ENCODE data around the gene PLXNA4.

The PLXNA4 gene

DNA sequence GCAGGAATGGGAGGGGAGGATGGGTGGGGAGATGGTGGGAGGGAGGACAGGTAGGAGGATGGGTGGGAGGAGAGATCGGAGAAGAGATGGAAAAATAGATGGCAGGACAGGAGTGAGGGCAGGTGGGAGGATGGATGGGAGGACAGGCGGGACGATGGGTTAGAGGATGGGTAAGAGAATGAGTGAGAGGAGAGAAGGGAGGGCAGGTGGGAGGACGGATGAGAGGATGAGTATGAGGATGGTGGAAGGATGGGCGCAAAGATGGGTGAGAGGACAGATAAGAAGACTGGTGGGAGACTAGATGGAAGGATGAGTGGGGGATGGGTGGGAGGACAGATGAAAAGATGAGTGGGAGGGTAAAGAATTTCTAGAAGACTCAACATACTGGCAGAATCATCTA lies 438.6 kb downstream of the PLXNA4 start:
- CTCF ChIA-PET: no interaction called here
- POLR2A ChIA-PET (ENCODE audit: low non-redundant PET): no interaction called here
- no peak overlapping the region for H3K27ac ChIP-seq
- TF ChIP-seq, protein P1, sequence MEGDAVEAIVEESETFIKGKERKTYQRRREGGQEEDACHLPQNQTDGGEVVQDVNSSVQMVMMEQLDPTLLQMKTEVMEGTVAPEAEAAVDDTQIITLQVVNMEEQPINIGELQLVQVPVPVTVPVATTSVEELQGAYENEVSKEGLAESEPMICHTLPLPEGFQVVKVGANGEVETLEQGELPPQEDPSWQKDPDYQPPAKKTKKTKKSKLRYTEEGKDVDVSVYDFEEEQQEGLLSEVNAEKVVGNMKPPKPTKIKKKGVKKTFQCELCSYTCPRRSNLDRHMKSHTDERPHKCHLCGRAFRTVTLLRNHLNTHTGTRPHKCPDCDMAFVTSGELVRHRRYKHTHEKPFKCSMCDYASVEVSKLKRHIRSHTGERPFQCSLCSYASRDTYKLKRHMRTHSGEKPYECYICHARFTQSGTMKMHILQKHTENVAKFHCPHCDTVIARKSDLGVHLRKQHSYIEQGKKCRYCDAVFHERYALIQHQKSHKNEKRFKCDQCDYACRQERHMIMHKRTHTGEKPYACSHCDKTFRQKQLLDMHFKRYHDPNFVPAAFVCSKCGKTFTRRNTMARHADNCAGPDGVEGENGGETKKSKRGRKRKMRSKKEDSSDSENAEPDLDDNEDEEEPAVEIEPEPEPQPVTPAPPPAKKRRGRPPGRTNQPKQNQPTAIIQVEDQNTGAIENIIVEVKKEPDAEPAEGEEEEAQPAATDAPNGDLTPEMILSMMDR (conservative IDR thresholded peaks at IDR 0.05; ENCODE audit: low read depth): no peak
- no peak for DNase-seq (ENCODE audit: low spot score)

- TF ChIP-seq, protein P1 (conservative IDR thresholded peaks at IDR 0.05; ENCODE audit: low read depth): no peak
- CTCF ChIA-PET: interaction anchor here (1.0 kb wide), 1 partner anchor 9 kb away, joined by 3 read pairs; no protein-coding TSS in a partner anchor
- POLR2A ChIA-PET (ENCODE audit: low non-redundant PET): no interaction called here
- no peak overlapping the region for H3K27ac ChIP-seq
- no peak for DNase-seq (ENCODE audit: low spot score)
These were observed 440.4 kb downstream of the PLXNA4 start for GRCh38 chr7:132135746-132136385.

DNA sequence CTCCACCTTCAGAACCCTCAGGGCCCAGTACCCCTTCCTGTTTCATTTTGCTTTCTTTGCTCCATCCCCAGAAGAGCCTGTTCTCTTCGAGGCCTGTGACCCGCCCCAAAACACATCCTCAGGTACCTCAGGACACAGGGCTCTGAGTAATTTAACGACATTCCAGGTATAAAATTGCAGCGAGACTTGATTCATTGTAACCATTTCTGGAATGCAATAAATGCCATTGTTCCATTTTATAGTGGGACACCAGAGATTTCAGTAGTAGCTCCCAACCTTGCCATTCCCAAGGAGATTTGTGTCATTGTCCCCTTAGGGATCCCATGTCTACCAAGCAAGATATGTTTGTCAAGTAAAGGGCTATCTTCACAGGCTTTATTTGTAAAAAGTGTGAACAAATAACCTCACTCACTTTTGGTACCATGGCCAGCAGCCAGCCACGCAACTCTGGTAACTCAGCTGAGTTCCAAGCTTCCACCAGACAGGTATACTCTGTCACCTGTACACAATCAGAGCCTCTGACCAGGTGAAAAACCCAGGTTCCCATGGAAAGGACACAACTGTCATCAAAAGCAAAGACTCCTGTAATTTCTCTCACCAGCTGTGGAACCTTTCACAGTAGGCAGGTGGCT lies 441.3 kb downstream of the PLXNA4 start:
- DNase-seq (ENCODE audit: low spot score): no peak
- POLR2A ChIA-PET (ENCODE audit: low non-redundant PET): no interaction called here
- no peak overlapping the region for H3K27ac ChIP-seq
- CTCF ChIA-PET: interaction anchor here (1.0 kb wide), 1 partner anchor 10 kb away, joined by 3 read pairs; no protein-coding TSS in a partner anchor
- TF ChIP-seq, protein P1 (conservative IDR thresholded peaks at IDR 0.05; ENCODE audit: low read depth): no peak

DNA sequence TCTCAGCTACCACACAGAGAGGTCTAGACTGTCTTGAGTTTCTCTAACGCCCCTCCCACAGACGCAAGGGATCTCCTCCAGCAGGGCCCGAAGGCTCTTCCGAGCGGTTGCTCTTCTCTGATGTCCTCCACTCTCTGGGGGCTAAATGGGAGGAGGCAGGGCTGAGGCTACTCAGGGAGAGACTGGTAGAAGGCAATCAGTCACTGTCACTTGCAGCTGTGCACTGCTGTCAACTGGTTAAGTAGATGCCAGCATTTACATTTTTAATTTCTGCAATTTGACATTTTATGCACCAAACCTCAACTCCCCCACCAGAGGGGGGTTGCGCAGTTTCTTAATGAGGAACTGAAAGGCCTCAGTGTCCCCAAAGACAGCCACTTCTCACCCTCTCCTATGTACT lies 442.8 kb downstream of the PLXNA4 start:
- CTCF ChIA-PET: no interaction called here
- TF ChIP-seq, protein P1 (conservative IDR thresholded peaks at IDR 0.05; ENCODE audit: low read depth): no peak
- POLR2A ChIA-PET (ENCODE audit: low non-redundant PET): no interaction called here
- DNase-seq (ENCODE audit: low spot score): no peak
- H3K27ac ChIP-seq: no peak overlapping the region

GRCh38 chr7:132131196-132131595 lies 445.1 kb downstream of the PLXNA4 start:
- CTCF ChIA-PET: interaction anchor here (0.7 to 1.6 kb wide), 2 partner anchors 14 to 48 kb away, joined by 3 to 6 read pairs; no protein-coding TSS in a partner anchor
- TF ChIP-seq, protein P1 (conservative IDR thresholded peaks at IDR 0.05; ENCODE audit: low read depth): no peak
- POLR2A ChIA-PET (ENCODE audit: low non-redundant PET): no interaction called here
- no peak overlapping the region for H3K27ac ChIP-seq
- DNase-seq (ENCODE audit: low spot score): no peak

DNA sequence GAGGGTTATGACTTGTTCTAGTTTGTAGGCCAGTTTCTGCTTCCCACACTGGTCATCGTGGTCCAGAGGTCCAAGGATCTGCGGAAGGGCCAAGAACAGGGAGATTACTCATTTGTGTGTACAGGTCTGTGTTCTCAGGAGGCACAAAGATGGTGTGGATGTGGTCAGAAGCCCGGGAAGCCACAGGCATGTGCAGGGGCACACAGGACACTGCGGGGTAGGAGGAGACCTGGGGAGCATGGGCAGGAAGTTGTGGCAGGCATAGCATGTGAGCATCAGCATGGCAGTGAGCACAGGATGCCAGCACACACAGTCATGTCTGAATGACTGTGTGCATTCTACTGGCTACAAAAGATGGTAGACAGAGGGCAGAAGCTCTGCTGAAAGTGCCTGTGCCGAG lies 445.8 kb downstream of the PLXNA4 start:
- POLR2A ChIA-PET (ENCODE audit: low non-redundant PET): no interaction called here
- DNase-seq (ENCODE audit: low spot score): no peak
- CTCF ChIA-PET: no interaction called here
- H3K27ac ChIP-seq: no peak overlapping the region
- TF ChIP-seq, protein P1 (conservative IDR thresholded peaks at IDR 0.05; ENCODE audit: low read depth): no peak
